Measurements from ENCODE around the gene POU3F2. TPM values are rescaled to one million over a fixed set of nuclear protein-coding genes. Genes with fewer than 3 reads are reported as not detected.
A peak's percentile ranks its signal among the peaks of the same experiment; 100 is the strongest.

POU3F2 gene
- total RNA-seq, 2 donors from 2014 or later: not detected

DNA sequence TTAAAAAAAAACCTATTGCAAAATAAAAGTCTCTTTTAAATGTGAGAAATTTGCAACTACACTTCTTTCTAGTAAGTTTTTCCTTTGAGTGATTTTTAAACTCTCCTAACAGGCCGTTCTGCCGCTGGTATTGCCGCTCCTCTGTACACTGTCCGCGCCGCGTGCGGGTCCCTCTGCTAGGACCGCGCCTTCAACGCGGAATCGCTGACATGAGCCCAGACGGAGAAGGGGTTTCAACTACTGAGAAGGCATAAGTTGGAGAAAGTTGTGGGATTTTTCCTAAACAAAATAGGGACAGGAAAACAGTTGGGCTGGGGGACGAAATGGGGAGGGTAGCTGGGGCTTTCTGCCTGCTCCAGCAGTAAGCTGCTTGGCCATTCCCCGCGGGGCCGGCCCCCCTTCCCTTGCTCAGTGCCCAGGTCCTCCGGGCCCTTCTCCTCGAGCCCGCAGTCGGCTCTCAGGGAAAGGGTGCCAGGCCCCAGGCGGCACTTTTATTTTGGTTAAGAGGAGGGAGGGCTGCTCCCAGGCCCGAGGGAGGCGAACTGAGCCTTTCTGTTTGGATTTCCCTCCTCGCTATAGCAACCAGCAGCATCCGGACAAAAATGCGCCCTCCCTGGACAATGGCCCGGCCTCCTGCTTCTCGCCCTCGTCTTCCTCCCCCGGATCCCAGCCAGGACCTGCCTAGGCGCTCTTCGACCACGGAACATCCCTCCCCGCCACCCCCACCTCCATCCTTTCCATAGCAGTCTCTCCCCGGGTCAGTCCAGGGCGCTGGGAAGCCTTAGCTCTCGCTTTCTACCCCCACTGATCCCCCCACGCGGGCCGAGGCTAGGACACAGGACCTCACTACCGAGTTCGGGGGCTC is 6.8 kb upstream of the POU3F2 start:
- H3K27me3 ChIP-seq: peaks cover 85% of the 10 kb centered on the region
- H3K4me1 ChIP-seq: peaks cover 5% of the 10 kb centered on the region
- no peak for TF ChIP-seq CTCF (IDR thresholded peaks at IDR 0.05)
- no peak for DNase-seq
- no peak overlapping the region for H3K9ac ChIP-seq (ENCODE audit: low read depth in 2 of 2, low read length in 2 of 2)
- no peak overlapping the region for H3K27ac ChIP-seq
- H3K36me3 ChIP-seq: no peaks in the 10 kb centered on the region
- H3K4me3 ChIP-seq: no peak overlapping the region
- no peaks in the 10 kb centered on the region for H3K9me3 ChIP-seq
- intact Hi-C loops (cut with DNase I): no loop called here

DNA sequence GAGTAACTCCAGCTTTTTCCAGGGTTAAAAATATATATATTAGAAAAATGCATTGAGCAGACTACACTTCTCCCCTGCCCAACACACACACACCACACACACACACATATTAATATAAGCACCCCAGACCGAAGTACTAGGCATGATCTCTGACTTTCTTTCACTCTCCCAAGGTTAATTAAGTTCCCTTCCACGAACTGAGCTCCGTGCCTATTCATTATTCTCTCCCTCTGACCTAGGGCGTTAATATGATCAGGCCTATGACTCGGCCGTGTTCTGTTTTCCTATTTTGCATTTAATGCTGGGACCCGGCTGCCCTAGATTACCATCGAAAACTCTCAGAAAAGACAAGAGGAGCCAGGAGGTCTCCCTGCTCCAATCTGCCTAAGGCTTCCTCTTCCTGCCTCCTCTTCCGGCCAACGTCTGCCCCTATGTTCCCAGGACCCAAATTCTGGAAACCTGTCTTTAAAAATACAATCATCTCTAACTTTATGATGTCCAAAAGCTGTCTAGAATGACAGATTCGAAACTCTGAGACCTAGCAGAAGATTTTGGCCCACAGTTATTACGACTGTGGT is 6.1 kb upstream of the POU3F2 start:
- peaks cover 5% of the 10 kb centered on the region for H3K4me1 ChIP-seq
- H3K36me3 ChIP-seq: no peaks in the 10 kb centered on the region

DNA sequence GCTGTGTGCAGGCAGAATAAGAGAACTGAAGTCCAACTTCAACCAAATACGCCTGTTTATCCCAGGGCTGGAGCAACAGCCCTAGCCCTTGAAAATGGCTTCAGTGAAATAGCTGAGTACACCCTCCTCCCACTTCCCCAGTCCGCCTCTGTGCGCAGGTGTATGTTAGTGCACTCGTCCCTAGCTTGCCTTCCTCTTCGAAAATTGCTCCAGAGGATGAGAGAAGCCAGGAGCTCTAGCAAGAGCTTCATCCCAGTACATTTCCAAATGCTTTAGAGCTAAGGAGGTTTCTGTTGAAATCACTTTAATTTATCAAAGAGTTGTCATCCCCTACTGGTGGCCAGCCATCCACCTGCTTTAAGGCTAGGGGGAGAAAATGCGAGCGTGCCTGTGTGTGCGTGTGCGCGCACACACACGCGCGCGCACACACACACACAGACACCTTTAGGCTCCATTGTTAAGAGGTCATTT is 5.4 kb upstream of the POU3F2 start:
- intact Hi-C loops (cut with DNase I): no loop called here
- no peaks in the 10 kb centered on the region for H3K36me3 ChIP-seq
- no peaks in the 10 kb centered on the region for H3K9me3 ChIP-seq
- no peak for DNase-seq
- H3K27me3 ChIP-seq: peaks cover 94% of the 10 kb centered on the region
- peaks cover 5% of the 10 kb centered on the region for H3K4me1 ChIP-seq
- no peak overlapping the region for H3K9ac ChIP-seq (ENCODE audit: low read depth in 2 of 2, low read length in 2 of 2)
- H3K4me3 ChIP-seq: no peak overlapping the region
- no peak for TF ChIP-seq CTCF (IDR thresholded peaks at IDR 0.05)
- no peak overlapping the region for H3K27ac ChIP-seq

More for the DNA sequence above, 6.1 kb upstream of the POU3F2 start:
- intact Hi-C loops (cut with DNase I): no loop called here
- no peak for TF ChIP-seq CTCF (IDR thresholded peaks at IDR 0.05)
- Histone ChIP-seq H3K9ac (ENCODE audit: low read depth in 2 of 2, low read length in 2 of 2) (no peak overlapping the region), H3K4me3 (no peak overlapping the region), H3K27me3 (peaks cover 92% of the 10 kb centered on the region), H3K9me3 (no peaks in the 10 kb centered on the region), H3K27ac (no peak overlapping the region)
- DNase-seq: no peak

- Histone ChIP-seq H3K27me3 (peaks cover 92% of the 10 kb centered on the region), H3K4me3 (no peak overlapping the region), H3K27ac (no peak overlapping the region), H3K9ac (ENCODE audit: low read depth in 2 of 2, low read length in 2 of 2) (no peak overlapping the region), H3K9me3 (no peaks in the 10 kb centered on the region), H3K4me1 (peaks cover 6% of the 10 kb centered on the region), H3K36me3 (no peaks in the 10 kb centered on the region)
- DNase-seq: no peak
- TF ChIP-seq CTCF (IDR thresholded peaks at IDR 0.05): no peak
- intact Hi-C loops (cut with DNase I): no loop called here
Observed at GRCh38 chr6:98830146-98830545, 4.2 kb upstream of the POU3F2 start.

DNA sequence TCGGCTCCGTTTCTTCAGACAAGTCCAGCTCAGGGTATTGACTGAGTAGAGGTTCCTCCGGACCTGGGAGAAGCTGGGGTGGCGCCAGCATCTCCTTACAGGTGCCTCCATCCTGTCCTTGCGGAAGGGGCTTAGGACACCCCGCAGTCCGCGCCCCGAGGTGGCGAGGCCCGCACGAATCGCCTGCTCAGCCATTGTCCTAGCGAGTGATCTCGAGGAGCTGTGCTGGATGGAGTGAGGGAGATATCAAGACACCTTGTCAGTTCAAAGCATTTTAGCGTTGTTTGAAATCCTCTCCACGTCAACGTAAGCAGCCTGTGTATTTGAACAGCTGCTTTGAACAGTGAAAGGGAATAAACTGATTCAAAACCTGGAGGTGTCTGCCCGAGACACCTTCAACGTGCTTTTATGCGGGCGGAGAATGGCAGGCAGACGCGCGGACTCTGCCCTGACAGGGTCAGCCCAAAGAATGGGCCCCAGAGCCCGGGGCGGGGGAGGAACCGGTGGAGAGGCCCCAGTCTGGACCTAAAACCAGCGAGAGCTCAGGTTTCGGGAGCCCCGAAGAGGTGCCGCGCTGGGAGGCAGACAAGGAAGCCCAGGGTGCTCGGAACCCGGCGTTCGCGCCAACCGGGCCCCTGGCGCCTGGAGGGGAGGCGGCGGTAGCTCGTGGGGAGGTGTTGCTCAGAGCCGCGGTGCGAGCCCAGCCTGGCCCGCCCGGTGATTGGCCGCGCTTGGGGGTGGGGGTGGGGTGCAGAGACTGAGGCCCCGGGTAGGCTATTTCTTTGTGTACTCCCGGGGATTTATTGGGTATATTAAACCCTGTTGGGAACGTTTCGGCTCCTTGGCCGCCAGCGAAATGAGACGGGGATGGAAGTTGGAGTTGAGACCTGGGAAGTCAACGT is 3.1 kb upstream of the POU3F2 start:
- intact Hi-C loops (cut with DNase I): no loop called here
- H3K4me1 ChIP-seq: peaks cover 12% of the 10 kb centered on the region
- no peak for DNase-seq
- peak overlapping the region; percentile 6 for H3K4me3 ChIP-seq
- no peaks in the 10 kb centered on the region for H3K9me3 ChIP-seq
- H3K9ac ChIP-seq (ENCODE audit: low read depth in 2 of 2, low read length in 2 of 2): no peak overlapping the region
- H3K27ac ChIP-seq: no peak overlapping the region
- no peak for TF ChIP-seq CTCF (IDR thresholded peaks at IDR 0.05)
- H3K36me3 ChIP-seq: no peaks in the 10 kb centered on the region
- peaks cover 92% of the 10 kb centered on the region for H3K27me3 ChIP-seq

Measured in colonic mucosa (tissue), 4 donors.